ENCODE results near the gene ATXN1L.
A peak's percentile ranks its signal among the peaks of the same experiment; 100 is the strongest.
"Not testable (repeated sequence)": the region's sequence is repeated elsewhere in the genome, so short reads cannot be mapped to it uniquely, and the experiment has no call there.

Gene ATXN1L, protein sequence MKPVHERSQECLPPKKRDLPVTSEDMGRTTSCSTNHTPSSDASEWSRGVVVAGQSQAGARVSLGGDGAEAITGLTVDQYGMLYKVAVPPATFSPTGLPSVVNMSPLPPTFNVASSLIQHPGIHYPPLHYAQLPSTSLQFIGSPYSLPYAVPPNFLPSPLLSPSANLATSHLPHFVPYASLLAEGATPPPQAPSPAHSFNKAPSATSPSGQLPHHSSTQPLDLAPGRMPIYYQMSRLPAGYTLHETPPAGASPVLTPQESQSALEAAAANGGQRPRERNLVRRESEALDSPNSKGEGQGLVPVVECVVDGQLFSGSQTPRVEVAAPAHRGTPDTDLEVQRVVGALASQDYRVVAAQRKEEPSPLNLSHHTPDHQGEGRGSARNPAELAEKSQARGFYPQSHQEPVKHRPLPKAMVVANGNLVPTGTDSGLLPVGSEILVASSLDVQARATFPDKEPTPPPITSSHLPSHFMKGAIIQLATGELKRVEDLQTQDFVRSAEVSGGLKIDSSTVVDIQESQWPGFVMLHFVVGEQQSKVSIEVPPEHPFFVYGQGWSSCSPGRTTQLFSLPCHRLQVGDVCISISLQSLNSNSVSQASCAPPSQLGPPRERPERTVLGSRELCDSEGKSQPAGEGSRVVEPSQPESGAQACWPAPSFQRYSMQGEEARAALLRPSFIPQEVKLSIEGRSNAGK

DNA sequence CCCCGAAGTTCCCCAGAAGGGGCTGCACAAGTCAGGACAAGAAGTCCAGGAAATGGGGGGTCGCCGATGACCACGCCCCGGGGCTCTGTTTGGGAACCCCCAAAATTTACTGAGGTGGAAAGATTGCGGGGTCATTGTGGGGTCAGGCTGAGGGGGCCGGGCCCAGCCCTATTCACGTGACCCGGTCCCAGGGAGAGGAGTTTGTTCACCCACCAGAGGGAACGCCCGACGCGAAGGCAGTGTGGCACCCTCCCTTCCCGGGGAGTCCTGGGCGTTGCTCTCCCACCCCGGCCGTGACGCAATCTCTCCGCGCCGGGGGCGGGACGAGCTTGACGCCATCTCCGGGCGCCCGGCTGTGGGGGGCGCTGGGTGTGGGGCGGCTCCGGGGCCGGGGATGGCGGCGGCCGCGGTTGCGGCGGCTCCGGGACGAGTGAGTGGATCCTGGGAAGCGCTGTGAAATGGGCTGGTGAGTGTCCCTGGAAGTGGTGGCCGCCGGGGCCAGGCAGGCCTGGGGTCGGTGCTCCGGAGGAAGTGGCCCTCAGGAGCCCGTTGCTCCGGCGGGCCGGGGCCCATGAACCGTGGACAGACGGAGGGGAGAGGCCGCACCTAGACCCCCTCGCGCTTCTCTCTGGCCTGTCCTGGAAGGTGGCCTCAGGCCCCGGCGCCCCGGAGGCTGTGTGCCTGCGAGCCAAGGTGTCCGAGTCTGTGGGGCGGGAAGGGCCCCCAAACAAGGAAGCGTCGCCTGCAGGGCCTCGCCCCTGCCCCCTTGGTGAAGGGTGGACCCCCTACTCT lies at the start of gene ATXN1L:
Gene ATXN1L (plus strand): TSS at position 338 of the 792 bp plus-strand sequence. CDS start 3,765 bp downstream, outside the sequence.
- DNase-seq (ENCODE audit: low read depth), result peak; percentile 92

DNA sequence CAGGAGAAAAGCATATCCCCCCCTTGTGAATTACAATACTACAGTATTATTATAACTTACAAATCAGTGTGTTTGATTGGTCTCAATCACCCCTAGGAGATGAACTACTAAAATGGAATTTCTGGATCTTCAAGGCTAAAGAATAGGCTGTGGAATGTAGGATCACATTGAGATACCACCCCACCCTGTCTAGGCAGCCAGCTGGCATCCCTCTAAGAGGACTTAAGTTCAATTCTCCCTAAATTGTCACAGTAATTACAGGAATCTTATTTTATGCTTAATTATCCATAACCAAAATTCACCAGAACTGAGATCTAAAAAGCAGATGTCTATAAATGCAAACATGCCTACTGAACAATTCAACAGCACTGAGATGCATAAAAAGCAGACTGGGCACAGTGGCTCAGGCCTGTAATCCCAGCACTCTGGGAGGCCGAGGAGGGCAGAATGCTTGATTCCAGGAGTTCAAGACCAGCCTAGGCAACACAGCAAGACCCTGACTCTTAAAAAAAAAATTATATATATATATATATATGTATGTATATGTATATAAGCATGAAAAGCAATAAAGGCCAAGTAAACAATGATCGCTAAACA lies 49.2 kb upstream of the ATXN1L start:
- peak; percentile 44 for DNase-seq (ENCODE audit: low read depth)

DNA sequence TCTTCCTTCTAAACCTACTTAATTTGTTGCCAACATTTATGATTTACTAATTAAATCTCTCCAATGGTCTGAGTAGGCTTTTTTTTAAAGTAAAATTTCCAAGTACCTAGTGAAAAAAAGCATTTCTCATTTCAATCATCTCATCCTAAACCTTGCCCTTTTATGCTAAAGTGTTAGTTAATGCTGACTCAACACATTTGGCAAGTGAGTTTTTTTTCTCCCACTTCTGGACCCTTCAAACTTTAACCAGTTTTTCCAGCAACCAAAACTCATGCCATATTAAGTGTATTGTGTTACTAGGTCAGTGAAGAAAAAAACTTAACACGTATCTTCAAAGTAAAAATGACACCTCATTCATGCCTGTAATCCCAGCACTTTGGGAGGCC lies 42.5 kb upstream of the ATXN1L start:
- no peak for DNase-seq (ENCODE audit: low read depth)

DNA sequence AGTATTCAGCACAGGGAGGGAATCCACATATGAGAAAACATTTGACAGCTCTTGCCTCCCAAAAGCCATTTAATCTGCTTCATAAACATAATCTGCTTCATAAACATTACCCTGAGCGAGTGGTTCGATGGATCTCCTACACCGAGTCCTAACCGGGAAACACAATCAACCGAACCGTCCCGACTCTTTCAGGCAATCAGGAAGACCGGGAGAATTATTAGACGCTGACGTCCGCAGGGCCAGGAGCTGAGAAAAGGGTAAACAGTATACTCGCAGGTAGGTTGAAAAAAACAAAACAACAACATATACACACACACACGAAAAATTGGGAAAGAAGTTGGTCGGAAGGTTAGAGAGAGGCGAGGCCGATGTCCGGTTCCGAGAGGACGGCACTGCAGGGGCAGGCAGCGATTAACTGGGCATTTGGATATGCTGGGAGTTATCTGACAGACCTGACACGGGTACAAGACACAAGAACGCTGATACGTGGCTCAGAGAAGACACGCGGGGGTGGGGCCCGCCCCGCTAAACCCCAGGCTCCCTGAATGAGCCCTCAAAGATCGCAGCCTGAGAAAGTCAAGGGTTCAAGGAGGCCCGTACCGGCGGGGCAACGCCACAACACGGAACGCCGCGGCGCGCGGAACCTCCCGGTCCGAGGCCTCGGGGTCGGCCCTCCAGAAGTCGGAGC lies 37.7 kb upstream of the ATXN1L start:
- peak; percentile 57 for DNase-seq (ENCODE audit: low read depth)

DNA sequence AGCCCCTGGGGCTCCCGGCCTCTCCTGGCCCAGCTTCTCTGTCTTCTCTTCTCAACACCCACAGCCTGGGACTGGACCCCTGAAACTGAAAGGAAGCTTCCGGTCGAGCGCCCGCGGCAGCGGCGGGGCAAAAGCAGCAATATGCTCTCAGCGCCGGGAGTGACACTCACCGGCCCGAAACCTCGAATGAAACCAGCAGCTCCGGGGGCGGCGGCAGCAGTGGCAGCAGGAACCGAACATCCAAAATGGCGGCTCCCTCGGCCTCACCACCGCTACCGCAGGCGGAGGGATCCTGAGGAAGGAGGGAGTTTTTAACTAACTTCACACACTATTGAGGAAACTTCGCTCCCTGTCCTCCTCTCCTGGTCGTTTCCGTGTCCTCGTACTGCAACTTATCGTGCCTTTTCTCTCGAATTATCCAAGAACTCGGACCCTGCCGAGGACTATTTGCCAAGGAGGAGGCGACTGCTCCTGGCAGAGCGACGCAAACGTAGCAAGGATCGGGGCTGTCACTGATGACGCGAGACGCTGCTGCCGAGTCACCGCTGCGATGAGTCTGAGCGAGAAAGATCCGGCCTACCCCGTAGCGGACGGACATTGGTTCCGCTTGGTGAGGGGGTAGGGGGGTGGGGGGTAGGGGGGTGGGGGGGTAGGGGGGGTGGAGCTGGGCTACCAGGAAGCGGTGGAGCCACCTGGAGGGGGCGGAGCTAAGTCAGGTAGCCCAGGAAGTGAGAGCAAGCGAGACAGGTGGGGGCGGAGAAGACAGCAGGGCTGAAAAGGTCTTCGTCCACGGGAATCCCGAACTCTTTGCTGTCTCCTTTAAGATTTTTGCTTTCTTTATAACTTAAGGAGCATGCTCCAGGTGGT lies 37.0 kb upstream of the ATXN1L start, which contains the start of gene AP1G1:
Gene AP1G1 (minus strand): TSS at position 242 of the 867 bp plus-strand sequence. CDS start 19,355 bp downstream, outside the sequence.
- peak; percentile 97 for DNase-seq (ENCODE audit: low read depth)

DNA sequence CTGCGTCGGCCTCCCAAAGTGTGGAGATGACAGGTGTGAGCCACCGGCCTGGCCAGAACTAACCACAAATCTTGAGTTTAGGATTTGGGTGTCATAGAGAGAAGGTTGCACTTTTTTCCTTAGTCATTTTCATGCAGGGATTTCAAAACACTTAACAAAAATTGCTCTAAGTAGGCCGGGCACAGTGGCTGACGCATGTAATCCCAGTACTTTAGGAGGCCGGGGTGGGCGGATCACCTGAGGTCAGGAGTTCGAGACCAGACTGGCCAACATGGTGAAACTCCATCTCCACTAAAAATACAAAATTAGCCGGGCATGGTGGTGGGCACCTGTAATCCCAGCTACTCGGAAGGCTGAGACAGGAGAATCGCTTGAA lies 35.6 kb upstream of the ATXN1L start:
- DNase-seq (ENCODE audit: low read depth), result not testable (repeated sequence)

DNA sequence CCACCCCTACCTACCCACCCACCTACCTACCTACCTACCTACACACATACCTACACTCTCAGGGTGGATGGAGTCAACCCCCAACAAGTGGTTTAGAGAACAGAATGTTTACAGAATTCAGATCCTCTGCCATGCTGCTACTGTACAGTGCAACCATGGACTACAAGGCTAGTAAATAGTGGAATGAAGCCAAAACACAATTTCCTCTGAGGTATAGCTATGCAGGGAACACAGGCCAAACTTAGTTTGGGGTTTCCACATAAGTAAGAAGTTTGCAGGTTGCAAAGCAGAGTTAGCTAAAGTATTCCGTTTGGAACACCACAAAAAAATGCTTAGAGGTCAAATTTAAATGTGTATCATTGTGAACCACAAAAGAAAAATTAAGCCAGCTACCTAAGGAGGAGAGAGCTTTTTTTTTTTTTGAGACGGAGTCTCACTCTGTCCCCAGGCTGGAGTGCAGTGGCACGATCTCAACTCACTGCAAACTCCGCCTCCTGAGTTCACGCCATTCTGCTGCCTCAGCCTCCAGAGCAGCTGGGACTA lies 34.4 kb upstream of the ATXN1L start:
- DNase-seq (ENCODE audit: low read depth), result peak; percentile 14

DNA sequence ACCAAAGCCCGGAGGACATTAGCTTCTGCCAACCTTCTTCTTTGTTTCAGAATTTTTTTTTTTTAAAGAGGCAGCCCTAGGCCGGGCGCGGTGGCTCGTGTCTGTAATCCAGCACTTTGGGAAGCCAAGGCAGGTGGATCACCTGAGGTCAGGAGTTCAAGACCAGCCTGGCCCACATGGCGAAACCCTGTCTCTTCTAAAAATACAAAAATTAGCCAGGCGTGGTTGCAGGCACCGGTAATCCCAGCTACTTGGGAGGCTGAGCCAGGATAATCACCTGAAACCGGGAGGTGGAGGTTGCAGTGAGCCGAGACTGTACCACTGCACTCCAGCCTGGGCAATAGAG lies 28.6 kb upstream of the ATXN1L start:
- DNase-seq (ENCODE audit: low read depth), result not testable (repeated sequence)

DNA sequence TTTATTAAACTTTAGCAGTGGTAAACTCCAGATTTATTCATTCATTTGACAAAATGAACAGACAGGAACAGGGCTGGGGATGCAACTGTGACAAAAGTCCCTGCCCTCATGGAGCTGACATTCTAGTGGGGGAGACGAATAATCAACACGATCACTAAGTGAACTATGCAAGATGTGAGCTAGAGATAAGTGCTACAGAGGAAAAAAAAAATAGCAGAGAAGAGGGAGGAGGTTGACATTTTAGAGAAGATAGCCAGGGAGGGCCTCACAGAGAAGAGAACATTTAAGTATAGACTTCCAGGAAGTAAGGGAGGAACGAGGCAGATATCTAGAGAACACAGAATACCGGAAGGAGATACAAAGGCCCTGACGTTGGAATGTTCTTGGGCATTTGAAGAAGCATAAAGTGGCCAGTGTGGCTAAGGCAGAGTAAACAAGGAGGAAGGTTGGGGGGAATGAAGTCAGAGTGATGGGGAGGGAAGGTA lies 19.2 kb upstream of the ATXN1L start:
- DNase-seq (ENCODE audit: low read depth), result no peak

DNA sequence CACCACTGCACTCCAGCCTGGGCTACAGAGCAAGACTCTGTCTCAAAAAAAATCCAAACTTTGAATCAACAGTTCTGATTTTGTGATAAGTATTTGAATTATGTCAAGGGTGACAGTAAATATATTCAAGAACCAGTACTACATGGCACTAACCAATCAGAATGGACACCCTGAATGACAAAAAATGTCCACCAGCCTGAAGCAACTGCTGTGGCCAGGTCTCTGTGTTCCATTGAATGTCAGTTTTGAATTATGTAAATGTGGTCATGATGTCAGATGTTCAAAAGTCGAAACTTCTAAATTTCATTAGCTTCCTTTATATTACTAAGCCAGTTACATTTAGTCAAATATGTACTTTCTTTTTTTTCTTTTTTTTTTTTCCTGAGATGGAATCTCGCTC lies 15.4 kb upstream of the ATXN1L start:
- DNase-seq (ENCODE audit: low read depth), result no peak

DNA sequence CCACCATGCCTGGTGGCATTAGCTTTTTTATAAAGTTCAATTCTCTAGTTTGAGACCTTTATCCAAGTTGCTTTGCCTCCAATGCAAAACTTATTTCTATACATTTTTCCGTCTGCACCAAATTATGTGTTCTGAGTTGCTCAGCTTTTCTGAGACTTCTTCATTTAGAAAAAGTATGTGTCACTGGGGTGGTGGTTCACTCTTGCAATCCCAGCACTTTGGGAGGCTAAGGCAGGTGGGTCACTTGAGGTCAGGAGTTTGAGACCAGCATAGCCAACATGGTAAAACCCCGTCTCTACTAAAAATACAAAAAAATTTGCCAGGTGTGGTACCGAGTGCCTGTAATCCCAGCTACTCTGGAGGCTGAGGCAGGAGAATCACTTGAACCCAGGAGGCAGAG lies 14.1 kb upstream of the ATXN1L start:
- not testable (repeated sequence) for DNase-seq (ENCODE audit: low read depth)

DNA sequence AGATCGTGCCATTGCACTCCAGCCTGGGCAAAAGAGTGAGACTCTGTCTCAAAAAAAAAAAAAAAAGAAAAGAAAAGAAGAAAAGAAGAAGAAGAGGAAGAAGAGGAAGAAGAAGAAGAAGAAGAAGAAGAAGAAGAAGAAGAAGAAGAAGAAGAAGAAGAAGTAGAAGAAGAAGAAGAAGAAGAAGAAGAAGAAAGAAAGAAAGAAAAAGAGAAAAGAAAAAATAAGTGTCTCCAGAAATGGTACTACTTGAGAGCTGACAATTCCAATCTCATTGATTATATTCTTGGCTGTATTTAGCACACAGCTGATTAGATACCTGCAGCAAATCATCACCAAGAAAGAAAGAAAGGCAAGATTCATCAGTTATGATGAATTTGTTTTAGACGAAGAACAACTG lies 13.7 kb upstream of the ATXN1L start:
- not testable (repeated sequence) for DNase-seq (ENCODE audit: low read depth)

DNA sequence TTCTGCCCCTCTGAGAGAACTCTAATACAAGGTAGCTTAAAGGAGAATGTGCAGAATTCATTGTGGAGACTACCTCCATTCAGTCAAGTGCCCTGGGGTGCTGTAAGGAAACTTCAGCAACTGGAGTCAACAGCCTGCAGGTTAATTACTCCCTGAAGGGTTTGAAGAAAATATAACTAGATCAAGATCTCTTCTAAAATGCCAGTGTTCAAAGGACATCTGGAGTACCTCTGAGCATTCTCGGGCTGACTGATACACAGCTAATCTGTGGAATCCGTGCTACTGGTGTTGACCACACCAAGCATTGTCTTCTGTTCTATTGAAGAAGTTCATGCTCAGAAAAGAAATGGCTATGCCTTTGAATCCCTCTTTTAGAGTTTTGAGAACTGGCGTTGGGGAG lies 11.5 kb upstream of the ATXN1L start:
- DNase-seq (ENCODE audit: low read depth), result no peak

DNA sequence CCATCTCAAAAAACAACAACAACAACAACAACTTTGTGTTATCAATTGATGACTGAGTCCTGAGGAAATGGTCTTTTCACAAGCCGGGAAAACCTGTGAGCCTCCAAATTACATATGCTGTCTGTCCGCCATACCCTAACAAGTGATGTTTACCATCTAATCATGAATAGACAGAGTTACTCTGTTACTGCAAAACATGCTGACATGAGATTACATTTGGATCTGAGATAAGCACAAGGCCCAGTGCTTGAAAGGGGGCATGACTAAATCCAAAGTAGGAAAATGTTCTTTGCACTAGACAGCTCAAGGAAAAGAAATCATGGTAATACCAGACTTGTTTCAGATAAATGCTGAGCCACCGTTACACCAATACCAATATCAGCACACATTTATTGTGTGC lies 8.6 kb upstream of the ATXN1L start:
- DNase-seq (ENCODE audit: low read depth), result no peak

DNA sequence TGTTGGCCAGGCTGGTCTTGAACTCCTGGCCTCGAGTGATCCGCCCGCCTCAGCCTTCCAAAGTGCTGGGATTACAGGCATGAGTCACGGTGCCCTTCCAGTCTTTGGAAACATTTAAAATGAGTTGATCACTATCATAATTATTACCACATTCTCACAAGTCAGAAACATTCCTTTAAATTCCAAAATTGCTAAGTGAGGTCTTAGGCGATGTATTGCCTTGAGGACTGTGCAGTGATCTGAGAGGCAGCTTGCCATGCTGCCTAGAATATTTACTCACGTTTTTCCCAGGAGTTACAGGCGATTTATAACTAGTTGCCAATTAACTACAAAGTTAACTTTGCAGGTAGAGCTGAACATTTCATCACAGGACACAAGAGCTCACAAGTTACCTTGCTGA lies 5.7 kb upstream of the ATXN1L start:
- peak; percentile 84 for DNase-seq (ENCODE audit: low read depth)

DNA sequence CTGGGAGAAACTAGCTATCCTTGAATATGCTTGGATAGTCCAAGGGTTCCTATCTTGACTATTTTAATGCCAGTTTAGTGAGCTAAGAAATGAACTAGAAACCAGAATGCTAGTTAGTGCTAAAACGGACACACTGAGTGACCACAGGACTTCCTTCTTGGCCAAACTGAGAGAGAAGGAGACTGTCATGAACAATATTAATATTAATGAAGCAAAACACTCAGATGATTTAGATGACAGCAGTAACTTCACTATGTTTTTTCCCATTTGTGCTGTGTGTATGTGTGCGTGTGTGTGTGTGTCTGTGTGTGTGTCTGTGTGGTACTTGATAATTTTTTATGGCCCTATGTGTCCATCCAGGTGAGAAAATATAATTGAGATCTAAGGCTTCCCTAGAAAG lies 2.2 kb upstream of the ATXN1L start:
- DNase-seq (ENCODE audit: low read depth), result no peak

DNA sequence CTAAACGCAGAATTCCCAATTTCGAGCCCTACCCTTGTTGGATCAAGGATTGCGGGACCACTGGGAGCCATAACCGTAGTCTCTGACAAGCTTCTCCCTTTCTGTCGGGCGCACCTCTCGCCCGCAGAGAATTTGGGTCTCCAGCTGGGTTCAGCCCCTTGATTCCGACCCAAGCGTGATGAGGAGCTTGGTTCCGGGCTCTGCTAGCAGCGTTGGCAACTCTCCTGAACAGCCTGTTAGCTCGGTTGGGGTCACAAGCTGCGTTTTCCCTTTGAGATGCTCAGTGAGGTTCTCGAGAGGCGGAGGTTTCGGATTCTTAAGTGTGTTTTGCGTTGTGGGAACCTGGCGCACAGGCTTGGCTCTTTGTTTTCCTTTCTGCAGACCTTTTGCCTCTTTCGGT lies 655 bp downstream of the ATXN1L start:
- DNase-seq (ENCODE audit: low read depth), result peak; percentile 30

DNA sequence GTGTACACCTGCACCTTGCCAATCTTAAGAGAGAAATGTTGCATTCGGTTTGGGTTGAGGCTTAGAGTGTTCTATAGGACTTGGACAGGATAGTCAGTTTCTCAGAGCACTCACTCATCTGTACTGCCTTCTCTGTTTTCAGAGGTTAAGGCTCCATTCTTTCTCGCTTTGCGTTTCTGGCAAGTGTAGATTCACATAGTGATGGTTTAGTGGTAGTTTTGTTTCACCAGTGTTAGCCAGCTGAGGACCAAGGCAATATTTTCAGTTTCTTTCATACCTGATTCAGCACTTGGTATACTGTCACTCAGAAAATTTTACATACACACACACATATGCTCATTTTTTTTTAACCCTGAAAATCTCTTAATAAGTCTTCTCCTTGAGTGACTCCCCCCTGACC lies 1.3 kb downstream of the ATXN1L start:
- DNase-seq (ENCODE audit: low read depth), result no peak

DNA sequence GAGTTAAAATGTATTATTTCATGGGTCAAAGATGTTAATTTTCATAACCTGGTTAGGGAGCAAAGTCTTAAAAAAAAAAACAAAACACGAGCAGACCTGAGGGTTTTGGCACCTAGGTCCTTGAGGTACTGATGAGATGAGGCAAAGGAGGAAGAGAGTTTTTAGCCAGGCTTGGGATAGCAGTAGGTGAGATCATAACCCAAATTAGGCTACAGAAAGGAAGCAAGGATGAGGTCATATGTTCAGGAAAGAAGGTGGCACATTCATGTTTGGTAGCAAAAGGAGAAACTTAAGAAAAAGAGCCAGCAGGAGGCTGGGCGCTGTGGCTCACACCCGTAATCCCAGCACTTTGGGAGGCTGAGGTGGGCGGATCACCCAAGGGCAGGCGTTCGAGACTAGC lies 2.8 kb downstream of the ATXN1L start:
- DNase-seq (ENCODE audit: low read depth), result no peak

DNA sequence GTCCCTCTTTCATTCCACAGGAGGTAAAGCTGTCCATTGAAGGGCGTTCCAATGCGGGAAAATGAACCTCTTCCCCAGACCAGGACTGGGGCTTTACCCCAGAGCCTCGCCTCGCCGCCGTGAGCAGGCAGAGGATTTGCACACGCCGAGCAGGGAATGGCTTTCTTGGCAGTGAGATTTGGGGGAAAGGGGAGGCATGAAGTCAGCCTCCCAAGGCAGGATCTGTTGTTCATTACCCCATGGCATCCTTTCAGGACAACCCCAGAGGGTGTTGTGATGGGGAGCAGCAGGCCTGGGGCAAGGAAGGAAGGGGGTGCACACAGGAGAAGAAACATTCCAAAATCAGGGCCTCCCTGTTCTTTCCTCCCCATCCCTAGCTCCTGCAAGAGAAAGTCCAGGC lies 6.0 kb downstream of the ATXN1L start:
- no peak for DNase-seq (ENCODE audit: low read depth)

Measured in EH (cell line).